ENCODE data around the gene CLEC11A.

Gene CLEC11A

DNA sequence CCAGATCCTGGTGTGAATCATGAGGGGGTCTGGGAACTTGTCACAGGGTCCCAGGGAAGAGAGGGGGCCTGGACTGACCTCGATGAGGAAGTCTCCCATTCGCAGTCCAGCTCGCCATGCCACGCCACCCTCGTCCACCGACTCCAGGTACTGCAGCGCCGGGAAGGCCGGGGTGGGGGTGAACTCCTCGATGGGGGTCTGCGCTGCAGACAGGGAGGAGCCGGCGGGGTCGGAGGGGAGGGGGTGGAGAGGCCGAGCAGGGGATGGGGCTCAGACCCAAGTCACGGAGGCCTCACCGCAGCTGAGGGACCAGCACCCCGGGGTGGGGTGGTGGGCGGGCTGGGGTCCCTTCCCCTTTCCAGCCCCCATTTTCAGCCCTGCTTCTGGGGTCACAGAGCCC, 34.4 kb upstream of the CLEC11A start:
- no peak overlapping the region for H3K4me3 ChIP-seq (ENCODE audit: low read depth, low read length)

DNA sequence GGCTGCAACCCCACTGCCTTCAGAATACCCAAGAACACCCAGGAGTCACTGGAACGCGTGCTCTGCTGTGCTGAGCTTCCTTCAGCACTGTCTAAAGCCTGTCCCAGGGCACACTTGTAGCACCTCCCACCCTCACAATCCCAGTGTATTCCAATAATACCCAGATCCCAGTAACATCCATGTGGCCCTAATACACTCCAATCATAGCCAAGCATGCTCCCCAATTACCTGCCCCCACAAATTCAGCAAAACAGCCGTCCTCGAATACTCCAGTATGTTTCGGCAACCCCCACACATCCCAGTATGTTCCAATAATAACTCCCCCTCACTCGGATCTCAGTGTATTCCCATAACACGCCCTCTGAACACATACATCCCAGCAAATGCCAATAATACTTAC, 32.7 kb upstream of the CLEC11A start:
- no peak overlapping the region for H3K4me3 ChIP-seq (ENCODE audit: low read depth, low read length)
- TF ChIP-seq CTCF (IDR thresholded peaks at IDR 0.05; ENCODE audit: borderline replicate concordance, insufficient read depth, low read depth, low read length), result no peak

More for the DNA sequence above, 34.4 kb upstream of the CLEC11A start:
- no peak for TF ChIP-seq CTCF (IDR thresholded peaks at IDR 0.05; ENCODE audit: borderline replicate concordance, insufficient read depth, low read depth, low read length)

DNA sequence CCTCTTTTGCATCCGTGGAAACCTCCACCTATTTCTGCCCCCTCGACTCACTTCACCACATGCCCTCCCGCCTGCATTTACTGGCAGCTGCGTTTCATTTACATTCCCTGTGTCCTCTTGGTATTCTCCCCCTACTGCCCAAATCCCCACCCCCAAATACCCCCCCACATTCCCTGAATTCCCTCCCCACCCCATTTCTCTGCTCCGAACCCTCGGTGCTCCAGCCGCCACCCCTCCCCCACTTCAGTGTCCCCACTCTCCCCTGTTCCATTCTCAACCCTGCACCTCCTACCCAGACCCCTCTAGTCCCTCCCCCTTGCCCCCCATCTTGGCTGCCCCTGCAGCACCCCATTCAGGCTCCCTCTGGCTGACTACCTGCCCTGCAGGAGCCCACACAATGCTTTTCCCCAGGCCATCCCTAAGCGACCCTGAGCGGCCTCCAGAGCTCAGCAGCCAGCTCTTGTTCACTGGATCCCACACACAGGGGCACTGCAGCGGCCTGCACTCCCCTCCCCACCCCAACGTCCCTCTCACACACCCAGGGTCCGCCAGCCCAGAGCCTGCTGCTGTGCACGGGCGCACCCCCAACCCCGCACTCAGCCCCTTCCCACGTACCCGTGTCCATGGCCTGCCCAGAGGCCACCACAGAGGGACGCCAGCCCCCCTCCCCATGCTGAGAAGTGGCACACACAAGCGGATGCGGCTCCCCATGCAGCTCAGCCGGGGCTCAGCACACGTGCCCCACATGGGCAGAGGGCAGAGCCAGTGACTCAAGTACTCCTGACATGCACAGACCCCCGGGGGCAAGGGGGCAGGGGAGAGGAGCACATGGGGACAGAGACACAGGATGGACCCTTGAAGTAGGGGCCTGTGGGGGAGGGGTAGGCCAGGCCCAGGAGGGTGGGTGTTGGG, 29.8 kb upstream of the CLEC11A start:
- no peak overlapping the region for H3K4me3 ChIP-seq (ENCODE audit: low read depth, low read length)
- no peak for TF ChIP-seq CTCF (IDR thresholded peaks at IDR 0.05; ENCODE audit: borderline replicate concordance, insufficient read depth, low read depth, low read length)

GRCh38 chr19:50694815-50695145, 28.4 kb upstream of the CLEC11A start:
- no peak for TF ChIP-seq CTCF (IDR thresholded peaks at IDR 0.05; ENCODE audit: borderline replicate concordance, insufficient read depth, low read depth, low read length)

DNA sequence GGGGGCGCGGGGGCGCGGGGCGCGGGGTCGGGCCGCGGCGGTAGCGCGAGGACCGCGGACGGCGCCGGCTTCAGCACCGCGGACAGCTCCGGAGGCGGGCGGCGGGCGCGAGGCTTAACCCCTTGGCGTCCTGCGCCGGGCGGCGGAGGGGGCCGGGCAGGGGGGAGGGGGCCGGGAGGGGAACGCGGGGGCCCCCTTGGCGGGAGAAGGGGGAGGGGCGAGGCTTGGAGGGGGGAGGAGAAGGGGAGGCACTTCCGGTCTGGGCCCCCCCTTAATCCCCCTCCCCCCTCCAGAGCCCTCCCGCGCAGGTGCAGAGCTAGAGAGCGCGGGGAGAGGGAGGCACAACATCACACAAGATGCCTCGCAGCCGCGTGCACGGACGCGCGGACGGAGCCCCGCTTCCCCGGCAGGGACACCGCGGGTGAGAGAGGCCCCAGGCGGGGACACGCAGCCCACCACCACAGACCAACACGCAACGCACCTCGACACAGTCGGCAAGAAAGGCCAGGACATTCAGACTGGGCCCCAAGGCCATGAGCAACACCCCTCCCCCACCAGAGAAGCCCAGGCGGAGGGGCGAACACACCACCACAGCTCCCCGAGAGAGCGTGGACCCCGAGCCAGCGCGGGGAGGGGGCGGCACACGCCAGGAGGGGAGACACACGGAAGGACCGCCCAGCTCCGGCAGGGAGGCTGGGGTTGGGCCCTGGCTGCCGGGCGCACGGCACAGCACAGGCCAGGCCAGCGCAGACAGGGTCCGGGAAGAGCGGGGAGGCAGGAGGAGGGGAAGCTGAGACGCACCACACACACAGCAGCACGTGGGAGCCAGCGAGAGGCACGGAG, 27.7 kb upstream of the CLEC11A start:
- no peak overlapping the region for H3K4me3 ChIP-seq (ENCODE audit: low read depth, low read length)
- no peak for TF ChIP-seq CTCF (IDR thresholded peaks at IDR 0.05; ENCODE audit: borderline replicate concordance, insufficient read depth, low read depth, low read length)

More at GRCh38 chr19:50694815-50695145, 28.4 kb upstream of the CLEC11A start:
- H3K4me3 ChIP-seq (ENCODE audit: low read depth, low read length), result no peak overlapping the region

- no peak for TF ChIP-seq CTCF (IDR thresholded peaks at IDR 0.05; ENCODE audit: borderline replicate concordance, insufficient read depth, low read depth, low read length)
- H3K4me3 ChIP-seq (ENCODE audit: low read depth, low read length), result no peak overlapping the region
Measured at GRCh38 chr19:50696094-50696483, 27.1 kb upstream of the CLEC11A start.
